Measurements from ENCODE around the gene RYR2. TPM values are rescaled to one million over a fixed set of nuclear protein-coding genes. Genes with fewer than 3 reads are reported as not detected.
"Not testable (repeated sequence)": the region's sequence is repeated elsewhere in the genome, so short reads cannot be mapped to it uniquely, and the experiment has no call there.

RYR2 gene
- total RNA-seq, 1 donor from 2014 or later, result not detected

GRCh38 chr1:237542525-237543418, 500.8 kb downstream of the RYR2 start:
- intact Hi-C loops (cut with micrococcal nuclease), result no loop called here

GRCh38 chr1:237553078-237553477, 511.1 kb downstream of the RYR2 start:
- intact Hi-C loops (cut with micrococcal nuclease), result no loop called here

DNA sequence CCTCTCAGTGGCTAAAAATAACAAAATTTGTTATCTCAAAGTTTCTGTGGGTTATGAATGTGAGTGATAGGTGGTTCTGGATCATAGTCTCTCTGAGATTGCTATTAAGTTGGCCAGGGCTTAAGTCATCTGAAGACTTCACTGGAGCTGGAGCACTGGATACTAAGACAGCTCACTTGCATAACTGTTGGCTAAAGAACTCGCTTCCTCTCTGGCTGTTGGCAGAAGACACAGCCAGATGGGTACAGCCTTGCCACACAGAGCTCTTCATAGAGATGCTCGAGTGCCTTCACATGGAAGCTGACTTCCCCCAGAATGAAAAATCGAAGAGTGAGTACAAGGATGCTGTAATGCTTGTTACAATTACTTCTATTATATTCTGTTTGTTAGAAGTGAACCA, 514.9 kb downstream of the RYR2 start:
- intact Hi-C loops (cut with micrococcal nuclease), result no loop called here

GRCh38 chr1:237562242-237562823, 520.3 kb downstream of the RYR2 start:
- intact Hi-C loops (cut with micrococcal nuclease), result loop anchor here (1.0 to 5.0 kb wide), 4 partner anchors 175 to 1459 kb away; no protein-coding TSS in a partner anchor

DNA sequence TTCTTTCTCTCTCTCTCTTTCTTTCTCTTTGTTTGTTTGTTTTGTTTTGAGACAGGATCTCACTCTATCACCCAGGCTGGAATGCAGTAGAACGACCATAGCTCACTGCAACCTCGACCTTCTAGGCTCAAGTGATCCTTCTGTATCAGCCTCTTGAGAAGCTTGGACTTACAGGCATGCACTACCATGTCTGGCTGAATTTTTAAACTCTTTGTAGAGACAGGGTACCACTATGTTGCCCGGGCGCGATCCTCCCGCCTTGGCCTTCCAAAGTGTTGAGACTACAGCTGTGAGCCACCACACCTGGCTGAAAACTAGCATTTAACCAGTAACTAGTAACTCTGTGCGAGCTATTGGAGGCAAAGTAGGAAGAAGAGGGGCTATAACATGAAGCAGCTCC, 523.3 kb downstream of the RYR2 start:
- intact Hi-C loops (cut with micrococcal nuclease), result no loop called here

- intact Hi-C loops (cut with micrococcal nuclease), result no loop called here
These were observed 524.6 kb downstream of the RYR2 start for GRCh38 chr1:237566581-237566980.

- intact Hi-C loops (cut with micrococcal nuclease), result no loop called here
These were observed 527.0 kb downstream of the RYR2 start for GRCh38 chr1:237568955-237569354.

DNA sequence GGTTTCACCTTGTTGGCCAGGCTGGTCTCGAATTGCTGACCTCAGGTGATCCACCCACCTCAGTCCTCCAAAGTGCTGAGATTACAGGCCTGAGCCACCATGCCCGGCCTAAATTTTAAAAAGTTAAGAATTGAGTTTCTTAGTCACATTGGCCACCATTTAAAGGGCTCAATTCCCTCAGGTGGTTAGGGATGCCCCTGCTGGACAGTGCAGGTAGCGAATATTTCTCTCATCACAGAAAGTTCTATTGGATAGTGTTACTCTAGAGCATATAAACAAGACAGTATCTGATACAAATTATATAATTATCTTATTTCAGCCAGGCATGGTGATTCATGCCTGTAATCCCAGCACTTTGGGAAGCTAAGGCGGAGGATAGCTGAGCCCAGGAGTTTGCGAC, 528.5 kb downstream of the RYR2 start:
- intact Hi-C loops (cut with micrococcal nuclease), result no loop called here

- intact Hi-C loops (cut with micrococcal nuclease), result no loop called here
These were observed 532.6 kb downstream of the RYR2 start for GRCh38 chr1:237574536-237574935.

- intact Hi-C loops (cut with micrococcal nuclease), result no loop called here
These were observed 536.6 kb downstream of the RYR2 start for GRCh38 chr1:237578540-237578939.

DNA sequence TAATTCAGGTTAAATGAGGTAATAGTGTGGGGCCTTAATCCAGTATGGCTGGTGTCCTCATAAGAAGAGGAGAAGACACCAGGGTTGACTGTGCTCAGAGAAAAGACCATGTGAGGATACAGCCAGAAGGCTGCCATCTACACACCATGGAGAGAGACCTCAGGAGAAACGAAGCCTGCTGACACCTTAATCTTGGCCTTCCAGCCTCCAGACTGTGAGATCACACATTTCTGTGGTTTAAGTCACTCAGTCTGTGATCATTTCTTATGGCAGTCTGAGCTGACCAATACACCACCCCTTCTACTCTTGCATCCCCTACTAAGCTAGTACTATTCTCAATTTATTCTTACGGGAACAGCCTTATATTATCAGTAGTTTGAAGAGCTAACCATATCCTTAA, 538.7 kb downstream of the RYR2 start:
- intact Hi-C loops (cut with micrococcal nuclease), result no loop called here

DNA sequence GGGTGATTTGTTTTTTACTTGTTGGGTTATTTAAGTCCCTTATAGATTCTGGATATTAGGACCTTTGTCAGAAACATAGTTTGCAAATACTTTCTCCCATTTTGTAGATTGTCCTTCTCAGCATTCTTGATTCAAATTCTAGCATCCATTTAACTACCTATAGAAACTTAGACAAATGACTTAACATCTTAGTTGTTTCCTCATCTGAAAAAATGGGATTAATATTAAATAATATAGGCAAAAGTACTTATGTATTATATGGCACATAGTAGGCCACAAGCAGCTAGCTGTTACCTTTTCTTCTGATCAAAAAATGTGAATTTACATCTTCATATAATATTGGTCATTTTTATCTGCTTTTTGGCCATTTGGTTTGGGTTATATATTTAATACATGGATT, 541.3 kb downstream of the RYR2 start:
- intact Hi-C loops (cut with micrococcal nuclease), result no loop called here

DNA sequence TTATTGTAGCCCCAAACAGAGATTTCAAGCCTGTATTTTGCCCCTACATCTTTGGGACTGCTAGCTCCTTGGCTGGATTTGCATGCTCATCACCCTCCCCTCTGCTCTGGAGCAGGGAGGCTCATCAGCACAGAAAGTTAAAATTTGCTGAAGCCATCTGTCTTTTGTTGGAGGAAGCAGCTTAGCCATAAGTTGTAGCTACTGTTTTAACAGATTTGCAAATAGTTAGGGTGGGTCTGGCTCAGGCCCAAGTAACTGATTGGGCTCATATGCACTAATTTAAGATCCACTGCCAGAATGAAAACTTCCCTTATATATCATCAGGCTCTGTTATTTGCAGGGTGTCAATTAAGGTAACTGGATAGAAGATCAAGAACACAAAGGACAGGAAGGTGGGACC, 541.8 kb downstream of the RYR2 start:
- intact Hi-C loops (cut with micrococcal nuclease), result no loop called here

GRCh38 chr1:237590386-237590785, 548.4 kb downstream of the RYR2 start:
- intact Hi-C loops (cut with micrococcal nuclease), result no loop called here

- intact Hi-C loops (cut with micrococcal nuclease), result no loop called here
These were observed 549.4 kb downstream of the RYR2 start for GRCh38 chr1:237591353-237591752.

DNA sequence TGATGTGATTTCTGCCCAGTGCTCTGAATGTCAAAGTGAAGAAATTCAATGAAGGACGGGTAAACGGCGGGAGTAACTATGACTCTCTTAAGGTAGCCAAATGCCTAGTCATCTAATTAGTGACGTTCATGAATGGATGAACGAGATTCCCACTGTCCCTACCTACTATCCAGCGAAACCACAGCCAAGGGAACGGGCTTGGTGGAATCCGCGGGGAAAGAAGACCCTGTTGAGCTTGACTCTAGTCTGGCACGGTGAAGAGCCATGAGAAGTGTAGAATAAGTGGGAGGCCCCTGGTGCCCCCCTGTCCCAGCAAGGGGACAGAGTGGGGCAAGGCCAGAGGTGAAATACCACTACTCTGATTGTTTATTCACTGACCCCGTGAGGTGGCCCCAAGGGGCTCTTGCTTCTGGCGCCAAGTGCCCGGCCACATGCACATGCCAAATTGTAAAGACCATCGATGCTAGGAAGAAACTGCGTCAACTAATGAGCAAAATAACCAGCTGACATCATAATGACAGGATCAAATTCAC, 561.1 kb downstream of the RYR2 start:
- intact Hi-C loops (cut with micrococcal nuclease), result not testable (repeated sequence)

- intact Hi-C loops (cut with micrococcal nuclease), result no loop called here
These were observed 566.4 kb downstream of the RYR2 start for GRCh38 chr1:237608433-237608832.

- intact Hi-C loops (cut with micrococcal nuclease), result no loop called here
These were observed 568.2 kb downstream of the RYR2 start for GRCh38 chr1:237610157-237610556.

- intact Hi-C loops (cut with micrococcal nuclease), result no loop called here
These were observed 572.0 kb downstream of the RYR2 start for GRCh38 chr1:237613984-237614383.

- intact Hi-C loops (cut with micrococcal nuclease), result no loop called here
These were observed 577.6 kb downstream of the RYR2 start for GRCh38 chr1:237619553-237619952.

- intact Hi-C loops (cut with micrococcal nuclease), result no loop called here
These were observed 592.9 kb downstream of the RYR2 start for GRCh38 chr1:237634922-237635321.

GRCh38 chr1:237638555-237638954, 596.6 kb downstream of the RYR2 start:
- intact Hi-C loops (cut with micrococcal nuclease), result no loop called here

Data from T-helper 1 cell treated with Interleukin-12 subunit alpha and Interleukin-12 subunit beta and Interleukin-4 antibody, amounts not matched to agents 30 ng/mL and 1 ng/mL, for 36 hours (primary cell).